ENCODE results near the gene EPHB6.

EPHB6 gene

GRCh38 chr7:142896741-142897379 lies 42.0 kb downstream of the EPHB6 start:
- DNase-seq, result no peak

- no peak for DNase-seq
Observed at GRCh38 chr7:142897691-142898090, 42.8 kb downstream of the EPHB6 start.

DNA sequence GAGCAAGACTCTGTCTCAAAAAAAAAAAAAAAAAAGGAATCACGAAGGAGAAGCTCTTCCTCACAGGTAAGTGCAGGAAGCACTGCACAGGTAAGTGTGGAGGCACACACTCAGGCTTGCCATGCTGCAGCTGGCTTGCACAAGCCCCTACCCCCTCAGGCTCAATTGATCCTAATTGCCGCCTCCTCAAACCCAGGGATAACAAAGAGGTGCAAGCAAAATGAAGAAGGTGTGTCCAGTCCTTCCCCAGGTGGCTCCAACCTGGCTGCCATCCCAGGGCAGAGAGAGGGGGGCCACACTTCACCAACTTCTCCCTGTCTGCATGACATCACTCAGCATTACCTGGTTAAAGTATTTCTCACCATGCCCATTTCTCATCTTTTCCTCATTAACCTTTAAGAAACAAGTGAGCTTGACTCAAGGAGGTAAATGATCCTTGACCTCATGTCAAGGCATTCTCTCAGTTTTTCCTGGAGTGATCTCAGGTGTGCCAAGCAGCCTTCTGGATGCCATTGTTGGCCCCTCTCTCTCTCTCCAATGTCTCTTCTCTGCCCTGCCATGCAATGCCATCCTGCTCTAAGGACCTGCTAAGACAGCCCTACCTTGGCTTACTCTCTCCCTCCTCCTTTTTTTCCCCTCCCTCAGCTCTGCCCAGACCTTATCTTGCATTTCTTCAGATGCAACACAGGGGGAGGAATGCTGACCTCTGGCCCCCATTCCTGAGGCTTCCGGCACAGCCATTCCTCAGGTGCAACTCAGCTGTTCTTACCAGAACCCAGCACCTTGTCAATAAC lies 43.7 kb downstream of the EPHB6 start:
- DNase-seq, result no peak

DNA sequence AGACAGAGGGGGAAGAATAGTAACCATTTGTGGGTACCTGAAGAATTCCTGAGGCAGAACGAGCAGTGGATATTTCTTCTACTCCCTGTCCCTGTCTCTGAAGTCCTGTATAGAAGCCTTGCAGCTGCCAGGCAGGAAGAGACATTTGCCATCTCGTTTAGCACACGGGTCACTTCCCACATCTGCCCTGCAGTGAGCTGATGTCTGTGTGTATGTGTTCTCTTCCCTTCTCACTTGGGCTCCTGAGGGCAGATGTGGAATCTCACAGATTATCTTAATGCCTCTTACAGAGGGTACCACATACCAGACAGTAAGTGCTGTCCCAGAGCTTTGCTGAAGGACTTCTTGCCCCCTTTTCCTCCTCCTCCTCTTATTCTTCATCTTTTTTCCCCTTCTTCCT lies 44.8 kb downstream of the EPHB6 start:
- no peak for DNase-seq

- no peak for DNase-seq
Observed at GRCh38 chr7:142901426-142902259, 46.8 kb downstream of the EPHB6 start.

DNA sequence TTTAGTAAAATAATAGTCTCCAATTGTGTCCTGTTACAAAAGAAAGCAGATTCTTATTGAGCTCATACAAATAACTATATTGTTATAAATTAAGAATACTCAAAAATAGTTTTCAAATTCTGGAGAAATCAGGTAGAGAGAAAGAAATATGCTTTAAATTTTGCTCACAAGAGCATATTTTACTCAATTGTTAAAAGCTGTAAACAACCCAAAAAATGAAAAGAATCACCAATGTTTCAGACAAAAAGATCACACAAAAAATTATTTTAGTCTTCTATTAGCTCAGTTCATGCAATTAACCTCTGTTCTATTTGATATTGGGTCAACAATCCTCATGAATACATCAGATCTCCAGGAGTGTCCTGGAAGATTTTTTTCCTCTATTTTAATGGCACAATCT lies 49.3 kb downstream of the EPHB6 start:
- DNase-seq, result no peak

DNA sequence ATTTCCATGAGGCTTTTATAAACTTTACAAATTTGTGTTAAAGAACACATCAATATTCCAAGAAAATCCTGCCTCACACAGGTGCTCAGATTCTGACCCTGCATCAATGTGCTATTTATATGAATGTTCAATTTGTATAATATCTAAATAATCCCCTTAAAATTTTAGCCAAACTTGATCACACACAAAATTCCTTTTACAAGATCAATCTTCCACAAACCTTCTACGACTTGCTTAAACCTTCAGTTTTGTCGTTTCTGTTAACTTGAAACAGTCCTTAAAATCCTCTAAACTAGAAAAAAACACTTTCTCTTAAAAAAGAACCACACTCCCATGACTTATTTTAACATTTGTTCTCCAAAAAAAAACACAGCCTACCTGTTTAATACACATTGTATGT lies 50.9 kb downstream of the EPHB6 start:
- DNase-seq, result no peak

GRCh38 chr7:142906643-142907042 lies 51.8 kb downstream of the EPHB6 start:
- no peak for DNase-seq

GRCh38 chr7:142908290-142908689 lies 53.4 kb downstream of the EPHB6 start:
- no peak for DNase-seq

GRCh38 chr7:142908921-142909890 lies 54.3 kb downstream of the EPHB6 start:
- DNase-seq, result no peak

- no peak for DNase-seq
Observed at GRCh38 chr7:142910031-142910433, 55.2 kb downstream of the EPHB6 start.

DNA sequence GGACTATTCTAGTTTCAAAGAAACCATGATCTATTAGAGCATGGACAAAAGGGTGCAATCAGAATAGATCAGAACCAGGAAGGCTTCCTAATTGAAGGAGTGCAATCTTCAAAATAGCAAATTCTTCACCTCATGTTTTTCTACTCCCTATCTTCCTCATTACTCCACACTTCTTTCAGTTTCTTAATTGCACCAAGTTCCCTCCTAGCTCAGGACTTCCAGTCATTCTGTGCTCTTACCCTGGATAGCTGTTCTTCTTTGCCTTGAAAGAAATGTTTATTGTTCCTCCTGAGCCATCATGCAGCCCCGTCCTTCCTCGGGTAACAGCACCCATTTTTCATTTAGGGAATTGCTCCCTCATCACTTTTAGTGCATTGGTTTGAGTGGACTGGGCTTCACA lies 55.6 kb downstream of the EPHB6 start:
- no peak for DNase-seq

DNA sequence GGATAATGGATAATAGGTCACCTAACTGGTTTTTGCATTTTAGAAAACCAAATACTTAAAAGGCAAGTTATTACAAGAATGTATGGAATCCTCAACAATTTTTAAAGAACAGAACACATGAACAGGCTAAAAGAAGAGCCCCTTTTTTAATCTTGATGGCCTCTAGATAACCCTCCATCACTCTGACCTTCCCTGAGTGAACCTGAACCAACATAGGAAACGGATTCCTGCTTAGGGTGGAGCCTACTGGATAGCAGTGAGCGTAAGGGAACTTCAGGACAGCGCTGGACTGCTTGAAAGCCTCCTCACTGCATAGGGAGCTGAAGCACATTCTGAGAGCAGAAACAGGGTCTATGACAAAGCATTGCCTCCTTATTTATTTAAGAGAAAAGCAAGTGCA lies 58.2 kb downstream of the EPHB6 start:
- no peak for DNase-seq

DNA sequence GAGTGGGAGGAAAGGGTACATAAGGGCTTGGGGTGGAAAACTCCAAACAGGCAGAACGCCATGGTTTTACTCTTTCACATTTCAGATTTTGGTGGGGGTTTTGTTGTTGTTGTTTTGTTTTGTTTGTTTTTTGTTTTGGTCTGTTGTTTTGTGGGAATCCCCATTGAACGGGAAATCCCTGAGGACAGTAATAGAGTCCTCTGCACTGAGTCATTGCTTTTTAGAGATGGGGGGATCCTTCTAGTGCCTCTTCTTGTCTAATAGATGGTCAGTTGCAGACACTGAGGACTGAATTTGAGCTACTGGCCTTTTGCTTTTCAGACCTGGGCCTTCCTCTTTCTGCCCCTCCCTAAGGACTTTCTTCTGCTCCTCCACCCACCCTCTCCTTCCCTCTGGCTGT lies 58.7 kb downstream of the EPHB6 start:
- no peak for DNase-seq

- no peak for DNase-seq
Observed at GRCh38 chr7:142914121-142914520, 59.2 kb downstream of the EPHB6 start.

DNA sequence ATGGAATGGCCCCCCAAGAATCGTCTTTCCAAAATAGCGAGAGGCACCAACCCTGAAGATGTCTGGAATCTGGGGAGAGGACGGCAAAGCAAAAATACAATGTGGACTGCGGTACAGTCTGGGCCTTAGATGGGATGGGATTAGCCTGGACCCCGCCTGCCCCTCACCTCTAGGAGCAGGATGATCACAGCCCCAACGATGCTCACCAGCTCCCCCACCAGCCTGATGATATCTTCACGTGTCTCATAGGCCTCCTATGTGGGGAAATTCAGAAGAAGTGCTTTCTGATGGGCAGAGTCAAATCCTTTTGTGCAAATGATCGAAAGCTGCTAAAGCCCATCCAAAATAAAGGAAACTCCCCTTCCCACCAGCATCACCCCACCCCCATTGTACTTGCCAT lies 60.4 kb downstream of the EPHB6 start:
- no peak for DNase-seq

GRCh38 chr7:142916508-142916907 lies 61.6 kb downstream of the EPHB6 start:
- DNase-seq, result no peak

- DNase-seq, result no peak
Observed at GRCh38 chr7:142917447-142917846, 62.6 kb downstream of the EPHB6 start.

DNA sequence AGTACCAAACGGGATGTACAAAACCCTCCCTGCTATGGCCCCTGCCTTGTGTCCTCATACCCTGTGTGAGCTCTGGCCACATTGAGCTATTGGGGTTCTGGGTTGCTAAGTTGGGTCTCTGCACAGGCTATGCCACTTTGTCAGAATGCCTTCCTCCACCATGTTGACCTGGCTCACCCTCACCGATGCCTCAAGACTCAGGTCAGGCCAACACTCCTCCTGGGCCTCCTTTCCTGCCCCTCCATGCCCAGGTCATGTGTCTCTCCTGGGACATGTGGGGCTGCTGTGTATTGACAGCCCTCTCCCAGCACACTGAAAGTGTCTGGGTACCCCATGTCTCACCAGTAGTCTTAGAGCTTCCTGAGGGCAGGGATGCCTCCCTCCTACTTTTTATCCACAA lies 64.0 kb downstream of the EPHB6 start:
- DNase-seq, result no peak

DNA sequence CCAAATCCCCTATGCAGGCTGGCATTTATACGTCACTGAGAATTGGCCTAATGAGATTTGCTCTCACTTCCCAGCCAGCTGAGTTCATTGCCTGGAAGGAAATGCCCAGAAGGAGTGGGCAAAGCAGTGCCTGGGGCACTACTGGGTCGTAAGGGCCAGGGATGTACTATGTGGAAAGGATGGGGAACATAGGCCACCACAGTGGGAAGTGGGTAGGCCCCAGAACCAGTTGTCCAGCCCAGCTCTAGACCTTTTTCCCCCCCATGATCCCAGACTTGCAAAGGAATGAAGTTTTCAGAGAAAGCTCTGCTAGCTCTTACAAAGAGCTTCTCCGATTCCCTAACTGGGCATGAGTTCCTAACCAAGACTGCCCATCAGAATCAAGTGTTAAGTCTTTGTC lies 64.8 kb downstream of the EPHB6 start:
- no peak for DNase-seq
